ENCODE measurements around the gene ITPR1. TPM values are rescaled to one million over a fixed set of nuclear protein-coding genes. Genes with fewer than 3 reads are reported as not detected.

Gene ITPR1
- total and polyA plus RNA-seq, 2 of the 4 experiments (the other 2 are of a cell fraction) = 1.8 to 5.7 TPM

DNA sequence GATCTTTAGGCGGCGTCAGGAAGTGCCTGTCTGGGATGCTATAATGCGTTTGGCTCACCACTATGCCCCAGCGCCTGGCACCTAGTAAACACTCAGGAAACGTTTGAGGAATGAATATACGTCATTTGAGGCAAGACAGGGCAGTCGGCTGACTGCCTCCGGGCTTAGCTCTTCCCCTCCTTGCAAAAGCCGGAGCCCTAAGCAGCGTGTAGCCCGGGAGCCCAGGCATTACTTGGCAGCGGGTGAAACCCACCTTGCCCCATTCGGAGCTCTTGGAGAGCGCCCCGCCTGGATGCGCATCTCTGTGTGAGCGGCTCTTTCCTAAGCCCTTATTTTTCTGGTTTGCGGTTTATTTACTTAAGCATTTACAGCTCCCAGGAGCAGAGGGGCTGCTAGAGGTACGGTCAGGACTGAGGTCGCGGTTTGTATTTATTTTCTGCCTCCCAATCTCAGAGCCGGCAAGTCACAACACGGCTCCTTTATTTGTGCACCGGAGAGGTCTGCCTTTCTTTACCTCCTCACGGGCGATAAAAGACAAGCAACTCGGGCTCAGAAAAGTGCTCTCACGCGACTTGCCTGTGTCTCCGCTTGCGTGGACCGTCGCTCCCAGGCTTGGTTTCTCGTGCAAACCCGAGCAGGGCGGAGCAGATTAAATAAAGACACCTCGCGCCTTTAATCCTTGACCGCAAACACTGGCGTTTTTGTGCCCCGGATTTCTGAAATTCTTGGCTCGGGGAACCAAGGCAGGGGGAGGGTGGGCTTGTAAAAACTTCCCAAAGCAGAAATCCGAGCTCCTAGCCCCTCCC lies 737 bp upstream of the ITPR1 start:
- BruUV-seq (replicated peaks) = no TSS peak
- H3K4me3 ChIP-seq (ENCODE audit: insufficient read depth, low read depth, low read length) = peak overlapping the region; percentile 62
- H2AFZ ChIP-seq (replicated peaks; ENCODE audit: low read length, poor library complexity) = peak overlapping the region; percentile 96
- dilution Hi-C loops (cut with HindIII; ENCODE audit: low sequenced_read_pairs, unreplicated experiment) (no loop called here), intact Hi-C loops (cut with micrococcal nuclease) (loop anchor here (1.0 to 5.0 kb wide), 4 partner anchors 26 to 185 kb away; partner anchors contain the start of gene SUMF1), in situ Hi-C loops (cut with MboI; ENCODE audit: low sequenced_read_pairs) (no loop called here)
- peak overlapping the region; percentile 72 for H3K4me2 ChIP-seq (ENCODE audit: low read depth, low read length)
- H3K9ac ChIP-seq (ENCODE audit: low read depth, low read length) = peak overlapping the region; percentile 49
- peak overlapping the region; percentile 67 for H3K27ac ChIP-seq (ENCODE audit: insufficient read depth, low read length)
- no peak overlapping the region for H2BK15ac ChIP-seq (ENCODE audit: low read depth, low read length)
- ChIA-PET POLR2A (ENCODE audit: unreplicated experiment) (interaction anchor here (0.5 kb wide), 1 partner anchor 61 kb away, joined by 3 read pairs; no protein-coding TSS in a partner anchor), CTCF (interaction anchor here (0.7 to 2.1 kb wide), 5 partner anchors 27 to 142 kb away, joined by 3 to 6 read pairs (median 4); no protein-coding TSS in a partner anchor)
- no peak overlapping the region for H2BK120ac ChIP-seq (ENCODE audit: low read depth, low read length)
- H4K91ac ChIP-seq (ENCODE audit: insufficient read depth, low read depth, low read length) = no peak overlapping the region
- ATAC-seq (ENCODE audit: low read depth) (peak; percentile 32), DNase-seq (peak; percentile 58)
- H2BK5ac ChIP-seq (ENCODE audit: low read depth, low read length, poor library complexity, severe bottlenecking) = no peak overlapping the region
- H3K4ac ChIP-seq (ENCODE audit: low read depth, low read length) = peak overlapping the region; percentile 4; the same call in 1 of the 2 replicates
- H3K23ac ChIP-seq (ENCODE audit: low read depth, low read length) = peak overlapping the region; percentile 75
- H4K8ac ChIP-seq (ENCODE audit: low read depth in 2 of 2, low read length in 2 of 2) = peak overlapping the region in 1 of 2 experiments; percentile 9; a peak in 2 of 4 replicates
- no peaks in the 10 kb centered on the region; the same call in 1 of the 2 replicates for H3K9me1 ChIP-seq (ENCODE audit: insufficient read depth, low read length)
- no peaks in the 10 kb centered on the region for H3K27me3 ChIP-seq (ENCODE audit: control insufficient read depth, insufficient read depth, low read length)
- no peaks in the 10 kb centered on the region for H3K9me3 ChIP-seq (ENCODE audit: control insufficient read depth, insufficient read depth, low read length)
- no peak for TF ChIP-seq RAD21 (IDR thresholded peaks at IDR 0.05; ENCODE audit: low read length)
- peak; percentile 81 for TF ChIP-seq BHLHE40 (IDR thresholded peaks at IDR 0.05; ENCODE audit: low read depth, low read length)
- no peak for TF ChIP-seq MXI1 (IDR thresholded peaks at IDR 0.05; ENCODE audit: borderline replicate concordance, low read depth, low read length)
- no peak for TF ChIP-seq CHD1 (IDR thresholded peaks at IDR 0.05; ENCODE audit: low read depth, low read length)
- H3K18ac ChIP-seq (ENCODE audit: low read depth, low read length) = peak overlapping the region; percentile 4; the same call in 1 of the 2 replicates
- no peak overlapping the region for H4K5ac ChIP-seq (ENCODE audit: low read depth, low read length)
- no peak overlapping the region for H2AK5ac ChIP-seq (ENCODE audit: low read depth, low read length)
- no peaks in the 10 kb centered on the region for H3K36me3 ChIP-seq (ENCODE audit: control insufficient read depth, insufficient read depth, low read length)
- H3K79me1 ChIP-seq (ENCODE audit: low read depth in 1 of 2, low read length in 2 of 2) = no peaks in the 10 kb centered on the region
- peak overlapping the region; percentile 53 for H2AK9ac ChIP-seq (replicated peaks; ENCODE audit: low read depth, low read length, poor library complexity)
- H3K56ac ChIP-seq (ENCODE audit: extremely low read depth, insufficient read depth, low read length) = peak overlapping the region; percentile 10; the same call in 1 of the 2 replicates
- H2BK20ac ChIP-seq (ENCODE audit: low read depth, low read length) = no peak overlapping the region
- H3K4me1 ChIP-seq (ENCODE audit: control insufficient read depth, insufficient read depth, low read length) = no peaks in the 10 kb centered on the region; the same call in 1 of the 2 replicates
- H4K20me1 ChIP-seq (ENCODE audit: insufficient read depth, low read length) = no peaks in the 10 kb centered on the region
- 0 out of 2 replicates have a peak overlapping the region, but pooled peaks have one; percentile 9 for H3K14ac ChIP-seq (replicated peaks; ENCODE audit: low read depth, low read length)
- 0% methylated on average over 15 of the region's 43 CpGs; no CpG with 5 or more reads in 1 of the 2 experiments for whole genome bisulfite sequencing, 2 experiments (ENCODE audit: extremely low coverage in 2 of 2, insufficient read length in 1 of 2)
